PC-9 (cell line): ENCODE measurements around the gene ANXA1. TPM values are rescaled to one million over a fixed set of nuclear protein-coding genes. Genes with fewer than 3 reads are reported as not detected.

Experiments used
- BruUV-seq: library from RNA; stranded (reverse); fragments of 400-500 nt; replicated peaks from 2 replicates; lab custom pipeline; 2021; lab: Mats Ljungman, UMichigan
- CTCF ChIA-PET: fragments of 300-600 bp; sonication (Branson Sonifier 250); formaldehyde crosslinking; loops from one replicate; lab custom pipeline; 2022; ENCODE audit warnings: antibody characterized with exemption; lab: Charles Lee
- POLR2A ChIA-PET: fragments of 300-600 bp; sonication (Branson Sonifier 250); formaldehyde crosslinking; loops from one replicate; lab custom pipeline; 2022; ENCODE audit warnings: antibody characterized with exemption; ENCODE audit not compliant: unreplicated experiment; lab: Charles Lee
- DNase-seq, 2 experiments: peaks; one replicate each; pipeline versions ENCODE4 v3.0.0 to v3.0.0-alpha.2; 2015 to 2022; ENCODE audit warnings: mixed read lengths in 1 of 2
- H2AFZ ChIP-seq: fragments of 200-600 bp; sonication (generic); 2 replicates; pipeline ENCODE4 v1.8.1; 2017; ENCODE audit warnings: antibody characterized with exemption
- H3F3A ChIP-seq: fragments of 200-600 bp; sonication (generic); 2 replicates; pipeline ENCODE4 v1.8.1; 2017; ENCODE audit warnings: antibody characterized with exemption, mild to moderate bottlenecking, low read depth; ENCODE audit not compliant: insufficient read depth
- H3K27ac ChIP-seq: fragments of 200-600 bp; sonication (generic); 2 replicates; pipeline ENCODE4 v1.6.1; 2016; ENCODE audit warnings: mixed run types
- H3K27me3 ChIP-seq: fragments of 200-600 bp; sonication (generic); 2 replicates; pipeline ENCODE4 v1.6.1; 2016; ENCODE audit warnings: low read depth, mixed run types; ENCODE audit not compliant: insufficient read depth
- H3K36me3 ChIP-seq: fragments of 200-600 bp; sonication (generic); 2 replicates; pipeline ENCODE4 v1.6.1; 2016; ENCODE audit warnings: low read depth, mixed run types
- H3K4me1 ChIP-seq: fragments of 200-600 bp; sonication (generic); replicated peaks from 2 replicates; pipeline ENCODE4 v1.6.1; 2016; ENCODE audit warnings: mixed run types; ENCODE audit not compliant: insufficient read depth
- H3K4me2 ChIP-seq: fragments of 200-600 bp; sonication (generic); 2 replicates; pipeline ENCODE4 v1.6.1; 2017; ENCODE audit warnings: mixed run types
- H3K4me3 ChIP-seq: fragments of 200-600 bp; sonication (generic); 2 replicates; pipeline ENCODE4 v1.6.1; 2016; ENCODE audit warnings: mixed run types
- H3K79me2 ChIP-seq: fragments of 200-600 bp; sonication (generic); 2 replicates; pipeline ENCODE4 v1.6.1; 2017; ENCODE audit warnings: low read depth, mixed run types
- H3K9me2 ChIP-seq: fragments of 200-600 bp; sonication (generic); 2 replicates; pipeline ENCODE4 v1.8.1; 2017; ENCODE audit warnings: mild to moderate bottlenecking; ENCODE audit not compliant: insufficient read depth
- H3K9me3 ChIP-seq: fragments of 200-600 bp; sonication (generic); 2 replicates; pipeline ENCODE4 v1.8.1; 2016; ENCODE audit warnings: low read depth; ENCODE audit not compliant: insufficient read depth
- H4K20me1 ChIP-seq: fragments of 200-600 bp; sonication (generic); 2 replicates; pipeline ENCODE4 v1.8.1; 2017; ENCODE audit not compliant: insufficient read depth
- CTCF ChIP-seq: fragments of 200-600 bp; sonication (generic); conservative IDR thresholded peaks from 2 replicates; pipeline ENCODE4 v1.6.1; 2017; ENCODE audit warnings: mixed run types, antibody characterized with exemption, mild to moderate bottlenecking, moderate library complexity
- EZH2 ChIP-seq: fragments of 200-600 bp; sonication (generic); IDR thresholded peaks from 2 replicates; pipeline ENCODE4 v1.8.0; 2017; ENCODE audit warnings: antibody characterized with exemption, low read depth
- intact Hi-C: fragments of 100-400 bp; cut with micrococcal nuclease; formaldehyde crosslinking; loops from one replicate; pipeline ENCODE4 v1.10.0; 2022; ENCODE audit not compliant: unreplicated experiment
- total RNA-seq: library from RNA; stranded (reverse); gene quantifications from 2 replicates; pipeline ENCODE4 v1.2.3, GENCODE V29; 2021

The ANXA1 gene
- total RNA-seq, 1 experiment from 2014 or later = 753 TPM

- H4K20me1 ChIP-seq = no peaks in the 10 kb centered on the region
- ChIA-PET CTCF (interaction anchor here (1.8 kb wide), 1 partner anchor 59 kb away, joined by 6 read pairs; no protein-coding TSS in a partner anchor), POLR2A (no interaction called here)
- no peaks in the 10 kb centered on the region for H3K9me2 ChIP-seq
- no peak overlapping the region for H3K4me2 ChIP-seq
- no peak overlapping the region for H2AFZ ChIP-seq
- H3F3A ChIP-seq = 0 out of 2 replicates have a peak, but pooled peaks cover 3% of the 10 kb centered on the region
- intact Hi-C loops = no loop called here
- no peaks in the 10 kb centered on the region for H3K79me2 ChIP-seq
- H3K4me3 ChIP-seq = no peak overlapping the region
- no peak for DNase-seq
- H3K36me3 ChIP-seq = peaks cover 4% of the 10 kb centered on the region; the same call in 1 of the 2 replicates
- no TSS peak for BruUV-seq
- no peaks in the 10 kb centered on the region for H3K9me3 ChIP-seq
- no peaks in the 10 kb centered on the region for H3K4me1 ChIP-seq
- TF ChIP-seq EZH2 (no peak), CTCF (no peak)
- no peak overlapping the region for H3K27ac ChIP-seq
- no peaks in the 10 kb centered on the region for H3K27me3 ChIP-seq
Observed at GRCh38 chr9:73166468-73166867, 14.8 kb downstream of the ANXA1 start.

- no peaks in the 10 kb centered on the region for H4K20me1 ChIP-seq
- H3K4me1 ChIP-seq = no peaks in the 10 kb centered on the region
- no peak overlapping the region for H2AFZ ChIP-seq
- H3K79me2 ChIP-seq = no peaks in the 10 kb centered on the region
- no peaks in the 10 kb centered on the region for H3K9me2 ChIP-seq
- 0 out of 2 replicates have a peak, but pooled peaks cover 3% of the 10 kb centered on the region for H3F3A ChIP-seq
- no peak overlapping the region for H3K4me2 ChIP-seq
- no peak overlapping the region for H3K27ac ChIP-seq
- no peaks in the 10 kb centered on the region for H3K9me3 ChIP-seq
- POLR2A ChIA-PET = interaction anchor here (0.6 to 0.7 kb wide), 2 partner anchors 10 to 16 kb away, joined by 5 to 17 read pairs; no protein-coding TSS in a partner anchor
- no peak overlapping the region for H3K4me3 ChIP-seq
- CTCF ChIA-PET = no interaction called here
- intact Hi-C loops = no loop called here
- no peaks in the 10 kb centered on the region for H3K27me3 ChIP-seq
- no peak for TF ChIP-seq EZH2
- no peak for TF ChIP-seq CTCF
- DNase-seq = no peak
- H3K36me3 ChIP-seq = peaks cover 2% of the 10 kb centered on the region; the same call in 1 of the 2 replicates
- BruUV-seq = no TSS peak
Observed at GRCh38 chr9:73167614-73168013, 15.9 kb downstream of the ANXA1 start.

- ChIA-PET POLR2A (interaction anchor here (0.7 kb wide), 1 partner anchor 17 kb away, joined by 5 read pairs; no protein-coding TSS in a partner anchor), CTCF (no interaction called here)
- no peaks in the 10 kb centered on the region for H3K36me3 ChIP-seq
- no peaks in the 10 kb centered on the region for H3K9me2 ChIP-seq
- H3K79me2 ChIP-seq = no peaks in the 10 kb centered on the region
- H3K4me1 ChIP-seq = no peaks in the 10 kb centered on the region
- no peak overlapping the region for H2AFZ ChIP-seq
- DNase-seq = no peak
- no peak overlapping the region for H3K4me3 ChIP-seq
- no peaks in the 10 kb centered on the region for H3K27me3 ChIP-seq
- intact Hi-C loops = no loop called here
- H4K20me1 ChIP-seq = no peaks in the 10 kb centered on the region
- TSS peak; percentile 4 for BruUV-seq
- H3F3A ChIP-seq = 0 out of 2 replicates have a peak, but pooled peaks cover 3% of the 10 kb centered on the region
- no peak for TF ChIP-seq CTCF
- TF ChIP-seq EZH2 = no peak
- H3K9me3 ChIP-seq = no peaks in the 10 kb centered on the region
- H3K27ac ChIP-seq = no peak overlapping the region
- no peak overlapping the region for H3K4me2 ChIP-seq
Observed at GRCh38 chr9:73168298-73168934, 16.8 kb downstream of the ANXA1 start.
